Hematopoietic multipotent progenitor cell treated with erythropoietin and hydrocortisone succinate and interleukin-3 and kit ligand, for 15 days (in vitro differentiated cells): ENCODE data around the gene C11orf24.
"Not testable (repeated sequence)": the region's sequence is repeated elsewhere in the genome, so short reads cannot be mapped to it uniquely, and the experiment has no call there.

Experiments used
- DNase-seq: peaks from one replicate; pipeline ENCODE4 v3.0.0-alpha.2; 2015; ENCODE audit warnings: low spot score

C11orf24 gene

DNA sequence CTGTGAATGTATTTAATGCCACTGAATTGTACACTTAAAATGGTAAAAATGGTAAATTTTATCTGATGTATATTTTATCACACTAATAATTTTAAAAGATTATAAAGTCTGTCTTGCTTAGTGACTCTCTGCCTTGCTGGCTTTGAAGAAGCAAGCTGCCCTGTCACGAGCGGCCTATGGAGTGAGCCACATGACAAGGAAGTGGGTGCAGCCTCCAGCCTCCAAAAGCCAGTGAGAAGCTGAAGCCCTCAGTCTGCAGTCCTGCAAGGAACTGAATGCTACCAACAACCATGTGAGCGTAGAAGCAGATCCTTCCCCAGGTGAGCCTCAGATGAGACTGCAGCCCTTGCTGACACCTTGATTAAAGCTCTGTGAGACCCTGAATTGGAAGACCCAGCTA is 20.0 kb downstream of the C11orf24 start:
- DNase-seq: no peak

DNA sequence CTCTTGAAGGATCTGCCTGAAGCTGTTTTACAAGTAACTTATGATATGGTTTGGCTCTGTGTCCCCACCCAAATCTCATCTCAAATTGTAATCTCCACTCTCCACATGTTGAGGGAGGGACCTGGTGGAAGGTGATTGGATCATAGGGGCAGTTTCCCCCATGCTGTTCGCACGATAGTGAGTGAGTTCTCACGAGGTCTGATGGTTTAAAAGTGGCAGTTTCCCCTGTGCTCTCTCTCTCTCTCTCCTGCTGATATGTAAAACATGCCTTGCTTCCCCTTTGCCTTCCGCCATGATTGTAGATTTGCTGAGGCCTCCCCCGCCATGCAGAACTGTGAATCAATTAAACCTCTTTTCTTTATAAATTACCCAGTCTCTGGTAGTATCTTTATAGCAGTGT is 26.9 kb downstream of the C11orf24 start:
- DNase-seq: not testable (repeated sequence)

DNA sequence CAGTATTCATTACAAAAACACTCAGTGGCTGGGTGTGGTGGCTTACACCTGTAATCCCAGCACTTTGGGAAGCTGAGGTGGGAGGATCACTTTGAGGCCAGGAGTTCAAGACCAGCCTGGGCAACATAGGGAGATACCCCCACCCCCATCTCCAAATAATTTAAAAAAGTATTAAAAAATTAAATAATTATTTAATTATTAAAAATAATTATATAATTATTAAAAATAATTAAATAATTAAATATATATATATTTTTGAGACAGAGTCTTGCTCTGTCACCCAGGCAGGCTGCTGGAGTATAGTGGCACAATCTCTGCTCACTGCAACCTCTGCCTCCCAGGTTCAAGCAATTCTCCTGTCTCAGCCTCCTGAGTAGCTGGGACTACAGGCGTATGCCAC is 27.9 kb downstream of the C11orf24 start:
- DNase-seq: not testable (repeated sequence)

DNA sequence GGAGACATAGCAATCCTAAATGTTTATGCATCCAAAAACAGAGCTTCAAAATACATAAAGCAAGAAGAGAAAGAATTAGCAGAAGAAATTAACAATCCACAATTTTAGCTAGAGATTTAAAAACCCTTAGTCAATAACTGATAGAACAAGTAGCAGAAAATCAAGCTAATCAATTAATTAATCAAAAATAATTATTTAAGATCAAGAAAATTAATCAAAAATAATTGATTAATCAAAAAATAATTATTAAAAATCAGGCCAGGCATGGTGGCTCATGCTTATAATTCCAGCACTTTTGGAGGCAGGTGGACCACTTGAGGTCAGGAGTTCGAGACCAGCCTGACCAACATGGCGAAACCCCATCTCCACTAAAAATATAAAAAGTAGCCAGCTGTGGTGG is 29.2 kb downstream of the C11orf24 start:
- DNase-seq: no peak

DNA sequence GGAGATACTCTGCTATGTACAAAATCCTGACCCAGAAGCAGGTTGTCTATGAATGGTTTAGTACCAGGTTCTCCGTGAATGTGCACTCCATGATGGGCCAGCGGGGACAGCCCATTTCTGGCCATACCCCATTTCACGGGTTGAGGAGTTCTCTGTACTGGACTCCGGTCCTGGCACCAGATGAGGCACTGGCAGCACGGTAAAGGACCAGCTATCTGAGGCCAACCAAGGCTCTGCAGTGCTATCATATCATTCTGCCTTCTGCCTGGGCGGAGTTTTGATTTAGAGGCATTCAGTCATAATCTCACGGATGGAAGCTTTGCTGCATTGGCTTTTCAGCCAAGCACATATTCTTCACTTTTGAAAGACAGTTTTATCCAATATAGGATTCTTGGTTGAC is 40.2 kb downstream of the C11orf24 start:
- DNase-seq: no peak

DNA sequence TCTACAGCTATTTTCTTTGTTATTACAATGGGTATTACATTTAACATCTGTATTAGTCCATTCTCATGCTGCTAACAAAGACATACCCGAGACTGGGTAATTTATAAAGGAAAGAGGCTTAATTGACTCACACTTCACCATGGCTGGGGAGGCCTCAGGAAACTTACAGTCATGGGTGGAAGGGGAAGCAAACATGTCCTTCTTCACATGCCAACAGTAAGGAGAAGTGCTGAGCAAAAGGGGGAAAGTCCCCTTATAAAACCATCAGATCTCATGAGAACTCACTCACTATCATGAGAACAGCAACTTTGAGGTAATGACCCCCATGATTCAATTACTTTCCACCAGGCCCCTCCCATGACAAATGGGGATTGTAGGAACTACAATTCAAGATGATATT is 42.2 kb downstream of the C11orf24 start:
- DNase-seq: no peak

DNA sequence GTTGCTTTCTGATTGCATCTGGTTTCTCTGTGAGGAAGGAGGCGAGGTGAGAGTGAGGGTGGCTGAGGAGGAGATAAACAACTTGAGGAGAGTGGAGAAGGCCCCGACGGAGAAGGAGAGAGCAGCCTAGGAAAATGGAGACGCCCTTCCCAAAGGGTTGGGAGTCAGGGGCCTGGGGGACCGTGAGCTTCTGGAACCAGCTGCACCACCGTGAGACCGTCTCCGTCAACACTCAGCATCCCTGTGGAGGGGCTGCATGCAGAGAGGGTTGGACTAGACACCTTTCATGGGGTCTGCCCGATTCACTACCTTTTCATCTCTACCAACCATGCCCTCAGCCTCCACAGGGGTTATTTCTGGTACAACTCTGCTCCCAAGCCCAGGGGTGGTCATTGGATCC is 45.4 kb downstream of the C11orf24 start:
- DNase-seq: no peak

DNA sequence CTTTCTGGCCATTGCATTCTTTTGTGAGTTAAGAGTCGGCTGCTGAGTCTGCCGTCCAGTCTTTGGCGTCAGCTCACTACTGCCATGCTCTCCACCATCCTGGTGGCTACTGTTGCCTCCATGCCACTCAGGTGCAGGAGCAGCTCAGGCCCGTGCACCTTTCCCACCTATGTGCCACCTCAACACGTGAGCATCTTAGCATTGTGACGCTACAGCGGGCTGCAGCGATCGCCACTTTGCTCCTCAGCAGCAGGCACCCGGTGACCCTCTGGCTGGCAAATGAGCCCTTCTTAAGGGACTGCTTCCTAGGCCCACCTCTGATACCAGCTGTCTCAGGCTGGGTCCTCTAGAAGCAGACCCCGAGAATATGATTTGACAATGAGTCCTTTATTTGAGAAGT is 47.2 kb downstream of the C11orf24 start:
- no peak for DNase-seq

DNA sequence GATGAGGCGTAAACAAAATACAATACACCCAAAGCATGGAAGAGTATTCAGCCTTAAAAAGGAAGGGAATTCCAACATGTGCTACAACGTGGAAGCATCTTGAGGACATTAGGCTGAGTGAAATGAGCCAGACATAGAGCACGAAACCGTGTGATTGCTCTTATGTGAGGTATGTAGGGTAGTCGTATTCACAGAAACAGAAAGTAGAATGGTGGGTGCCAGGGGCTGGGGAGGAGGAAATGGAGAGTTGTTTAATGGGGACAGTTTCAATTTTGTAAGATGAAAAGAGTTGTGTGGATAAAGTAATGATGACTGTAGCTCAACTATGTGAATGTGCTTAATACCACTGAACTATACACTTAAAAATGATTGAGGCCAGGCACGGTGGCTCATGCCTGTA is 48.5 kb downstream of the C11orf24 start:
- no peak for DNase-seq

DNA sequence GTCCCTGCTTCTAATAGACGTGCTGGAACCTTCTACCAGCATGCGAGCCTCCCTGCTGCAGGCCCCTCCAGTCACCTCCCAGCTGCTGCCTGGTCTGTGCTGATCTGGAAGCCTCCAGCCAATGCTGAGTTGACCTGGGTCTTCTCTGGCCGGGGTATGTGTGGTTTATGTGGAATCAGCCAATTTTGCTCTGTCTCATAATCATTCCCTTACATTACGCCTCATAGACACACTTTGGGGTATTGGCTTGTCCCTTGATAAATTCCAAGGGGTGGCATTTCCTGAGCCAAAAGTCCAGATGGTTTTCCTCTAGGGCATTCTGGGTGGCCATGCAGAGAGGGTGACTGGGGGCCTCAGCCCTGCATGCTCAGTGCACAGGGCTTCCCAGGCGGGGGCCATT is 50.4 kb downstream of the C11orf24 start:
- DNase-seq: no peak

DNA sequence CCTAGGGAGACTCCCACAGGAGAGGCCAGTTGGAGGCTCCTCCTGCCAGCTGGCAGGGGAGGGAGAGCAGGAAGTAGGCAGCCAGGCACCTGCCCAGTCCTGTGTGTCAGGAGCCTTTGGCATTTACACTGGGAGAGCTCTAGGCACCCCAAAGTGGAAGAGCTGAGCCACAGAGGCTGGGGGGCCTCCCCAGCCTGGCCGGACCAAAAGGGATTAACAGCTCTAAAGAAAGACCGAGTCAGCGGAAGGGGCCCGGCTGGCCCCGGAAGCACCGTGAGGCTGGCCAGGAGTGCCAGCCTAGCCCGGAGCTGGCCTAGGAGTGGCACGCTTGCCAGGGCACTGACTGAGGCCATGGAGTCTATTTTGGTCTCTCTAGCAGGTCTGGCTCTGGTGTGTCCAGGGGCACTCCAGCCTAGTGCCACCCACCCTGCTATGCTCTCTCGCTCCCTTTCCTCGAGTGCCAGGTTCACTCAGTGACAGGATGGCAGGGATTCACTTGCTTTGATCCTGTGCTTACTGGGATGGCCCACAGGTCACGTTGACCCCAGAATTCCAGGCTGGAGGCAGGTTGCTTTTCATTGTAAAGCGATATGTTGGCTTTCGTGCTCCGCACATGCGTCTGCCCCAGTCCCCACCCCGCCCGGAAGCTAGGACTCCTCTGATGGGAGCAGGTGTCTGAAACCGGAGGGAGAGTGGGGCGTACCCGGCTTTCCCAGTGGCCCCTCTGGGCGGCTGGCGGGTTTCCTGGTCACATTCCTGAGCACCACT is 55.4 kb downstream of the C11orf24 start:
- DNase-seq: no peak

DNA sequence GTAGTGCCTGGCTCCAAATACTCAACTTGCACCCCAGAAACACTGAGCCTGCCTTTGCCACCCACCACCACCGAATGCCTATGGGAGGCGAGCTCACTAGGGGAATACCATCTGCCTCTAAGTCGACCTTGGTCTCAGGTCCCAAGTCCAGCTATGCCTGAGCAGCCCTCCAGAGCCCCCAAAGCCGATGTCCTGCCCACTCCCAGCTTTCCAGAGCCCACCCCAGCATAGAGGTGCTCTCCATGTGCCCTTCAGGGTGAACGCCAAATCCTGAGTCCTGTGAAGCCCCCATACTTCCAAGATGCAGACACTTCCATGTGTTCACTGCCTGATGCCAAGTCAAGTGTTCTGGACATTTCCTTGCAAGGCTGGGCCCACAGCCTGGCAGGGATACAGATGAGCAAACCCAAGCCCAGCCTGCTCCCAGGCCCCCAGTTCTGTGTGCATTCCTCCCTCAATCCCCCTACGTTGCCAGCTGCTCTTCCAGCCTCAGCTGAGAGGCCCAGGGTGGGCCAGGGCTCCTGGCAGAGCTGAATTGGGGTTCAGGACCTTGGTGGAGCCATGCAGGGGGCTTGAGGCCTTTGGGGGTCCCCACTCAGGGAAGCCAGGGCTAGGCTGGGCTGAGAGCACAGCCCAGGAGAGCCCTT is 56.1 kb downstream of the C11orf24 start:
- no peak for DNase-seq

DNA sequence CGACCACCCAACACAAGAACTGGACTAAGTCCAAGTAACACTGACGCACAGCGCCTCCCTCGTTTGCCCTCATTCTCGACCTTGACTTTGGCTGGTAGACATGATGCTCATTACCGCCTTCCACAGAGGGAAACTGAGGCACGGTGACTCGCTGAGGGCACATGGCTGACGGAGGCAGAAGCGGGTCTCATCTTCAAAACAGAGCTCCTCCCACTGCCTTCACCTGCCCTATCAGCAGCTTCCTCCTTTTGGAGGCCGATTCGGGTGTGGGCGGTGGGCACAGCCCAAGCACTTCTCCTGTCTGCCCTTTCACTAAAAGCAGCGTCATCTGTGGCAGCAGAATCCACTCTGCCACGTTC is 56.7 kb downstream of the C11orf24 start:
- no peak for DNase-seq

DNA sequence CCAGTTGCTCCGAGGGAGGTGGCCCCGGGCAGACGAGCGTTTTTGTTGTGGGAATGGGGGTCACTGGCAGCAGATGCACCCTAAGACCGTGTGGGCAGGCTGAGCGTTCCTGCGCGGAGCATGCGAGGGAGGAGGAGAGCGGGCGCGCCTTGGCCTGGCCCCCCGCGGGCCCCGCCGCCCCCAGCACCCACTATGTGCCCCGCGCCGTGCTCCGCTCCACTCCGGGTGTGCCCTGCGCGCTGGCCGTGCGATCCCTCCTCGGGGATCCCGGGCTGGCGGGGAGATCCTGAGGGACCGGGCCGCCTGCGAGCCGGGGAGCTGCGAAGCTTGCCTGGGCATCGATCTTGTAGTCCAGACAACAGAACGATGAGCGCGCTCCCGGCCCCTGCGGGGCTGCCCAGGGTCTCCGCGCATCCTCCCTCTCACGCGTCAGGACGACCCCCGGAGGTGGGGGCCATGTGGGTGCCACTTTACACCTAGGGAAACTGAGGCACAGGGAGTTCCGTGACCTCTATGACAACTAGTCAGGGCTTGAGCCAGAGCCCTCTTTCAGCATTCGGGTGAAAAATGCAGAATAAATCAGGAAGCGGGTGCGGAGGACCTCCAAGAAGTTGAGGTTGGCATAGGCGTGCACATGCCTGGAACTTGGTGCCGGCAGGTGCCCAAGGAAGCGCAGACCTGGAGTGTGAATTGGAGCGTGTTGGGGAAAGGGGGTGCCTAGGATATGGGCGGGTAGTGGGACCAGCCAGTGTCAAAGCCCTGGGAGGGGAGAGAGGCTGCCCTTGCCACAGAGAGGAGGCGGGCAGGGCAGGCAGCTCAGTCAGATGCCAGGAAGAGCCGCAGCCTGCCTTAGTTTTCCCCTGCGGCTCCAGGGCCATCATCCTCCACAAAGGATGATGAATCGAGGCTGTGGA is 57.3 kb downstream of the C11orf24 start:
- DNase-seq: no peak

DNA sequence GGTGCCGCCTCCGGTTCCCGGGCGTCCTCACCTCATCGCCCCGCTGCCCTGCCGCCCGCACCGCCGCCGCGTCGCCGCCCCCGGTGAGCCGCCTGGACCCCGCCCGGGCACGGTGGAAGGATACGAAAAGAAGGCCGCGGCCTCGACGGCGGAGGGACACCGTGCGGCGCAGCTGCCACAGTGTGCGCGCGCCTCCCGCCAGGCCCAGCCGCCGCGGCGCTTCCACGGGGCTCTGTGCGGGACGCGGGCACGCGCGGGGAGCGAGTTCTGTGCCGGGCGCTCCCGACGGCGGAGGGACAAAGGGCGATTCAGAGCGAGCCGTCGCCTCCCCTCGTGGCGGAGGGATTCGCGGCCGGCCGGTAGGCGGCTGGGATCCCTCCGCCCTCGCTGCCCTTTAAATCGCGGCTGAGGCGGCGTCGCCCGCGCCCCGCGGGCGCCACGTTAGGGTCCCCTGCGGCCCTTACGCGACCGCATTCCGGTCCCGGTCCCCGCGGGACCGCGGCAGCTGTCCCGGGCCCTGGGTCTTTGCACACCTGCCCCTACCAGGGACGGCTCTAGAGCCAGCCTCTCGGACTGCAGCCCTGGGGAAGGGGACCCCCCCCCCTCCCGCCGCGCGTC is 58.1 kb downstream of the C11orf24 start:
- peak; percentile 88 for DNase-seq

DNA sequence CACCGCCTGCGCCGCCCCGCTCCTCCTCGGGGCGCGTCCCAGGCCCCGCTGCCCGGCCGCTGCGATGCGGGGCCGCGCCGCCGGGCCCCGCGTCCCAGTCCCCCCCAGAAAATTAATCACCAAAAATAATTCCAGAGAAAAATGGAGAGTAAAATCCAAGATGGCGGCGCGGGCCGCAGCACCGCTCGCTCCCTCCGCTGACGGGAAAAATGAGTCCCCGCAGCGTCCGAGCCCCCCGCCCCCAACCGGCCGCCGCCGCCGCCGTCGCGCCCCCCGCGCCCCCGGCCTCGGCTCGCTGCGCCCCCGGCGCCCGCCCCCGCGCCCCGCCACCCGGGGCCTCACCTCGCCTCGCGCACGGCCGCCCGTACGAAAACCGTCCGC is 58.6 kb downstream of the C11orf24 start, which contains the start of gene KMT5B:
Gene KMT5B, minus strand, starts transcription at position 162 of the 381 bp plus-strand sequence. CDS start 23,220 bp downstream, outside the sequence.
- DNase-seq: peak; percentile 65

DNA sequence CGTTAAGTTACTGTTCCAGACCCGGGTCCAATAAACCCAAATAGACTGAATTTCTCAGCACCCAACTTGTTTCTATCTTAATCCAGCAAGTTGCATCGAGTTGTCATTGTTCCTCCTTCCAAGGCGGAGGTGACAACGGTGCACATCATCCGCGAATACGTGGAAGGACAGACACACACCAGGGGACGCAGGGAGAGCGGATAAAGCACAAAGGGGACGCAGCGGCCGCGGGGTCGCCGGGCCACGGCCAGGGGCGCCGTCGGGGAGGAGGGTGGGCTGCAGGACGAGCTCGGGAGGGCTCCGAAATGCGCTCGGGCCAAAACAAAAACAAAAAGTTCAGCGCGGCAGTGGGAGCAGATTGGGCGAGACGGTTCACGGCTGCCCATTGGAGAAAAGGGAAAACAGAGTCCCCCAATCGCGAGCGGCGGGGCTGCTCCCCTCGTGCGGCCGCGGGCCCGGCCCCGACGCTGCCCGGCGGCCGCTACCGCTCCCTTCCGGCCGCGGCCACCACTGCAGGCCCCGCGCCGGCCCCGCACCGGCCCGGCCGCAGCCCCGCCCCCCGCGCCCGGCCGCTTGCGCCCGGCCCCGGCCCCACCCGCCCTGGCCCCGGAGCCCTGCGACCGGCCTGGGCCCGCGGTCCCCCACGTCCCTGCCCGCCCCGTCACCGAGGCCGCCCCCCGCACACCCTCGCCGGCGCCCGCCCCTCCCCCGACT is 59.2 kb downstream of the C11orf24 start:
- DNase-seq: peak; percentile 78

DNA sequence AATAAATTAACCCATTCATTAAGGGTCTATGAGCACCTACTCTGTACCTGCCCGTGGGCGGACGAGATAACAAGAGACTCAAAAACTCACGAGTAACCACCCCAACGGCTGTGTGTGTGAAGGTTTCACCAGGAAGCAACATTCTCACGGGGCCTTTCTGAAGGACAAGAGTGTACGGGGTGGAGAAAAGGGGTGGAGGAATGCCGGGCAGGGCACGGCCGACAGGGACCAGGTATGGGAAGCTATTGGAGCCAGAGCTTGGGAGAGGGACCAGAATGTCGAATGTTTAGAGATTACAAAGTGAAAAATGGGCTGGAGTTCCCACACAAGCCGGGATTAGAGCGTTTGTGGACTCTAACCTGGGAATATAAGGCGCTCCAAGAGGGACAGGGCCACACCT is 60.2 kb downstream of the C11orf24 start:
- no peak for DNase-seq
